GM21381 (cell line): ENCODE data around the gene CYP4V2.
"Not testable (repeated sequence)": the region's sequence is repeated elsewhere in the genome, so short reads cannot be mapped to it uniquely, and the experiment has no call there.

Experiments used
- ATAC-seq: cut with Tn5 transposase; IDR thresholded peaks from one replicate; pipeline ENCODE4 v1.9.1; 2021; ENCODE audit warnings: mild to moderate bottlenecking, moderate library complexity; ENCODE audit not compliant: unreplicated experiment

CYP4V2 gene

DNA sequence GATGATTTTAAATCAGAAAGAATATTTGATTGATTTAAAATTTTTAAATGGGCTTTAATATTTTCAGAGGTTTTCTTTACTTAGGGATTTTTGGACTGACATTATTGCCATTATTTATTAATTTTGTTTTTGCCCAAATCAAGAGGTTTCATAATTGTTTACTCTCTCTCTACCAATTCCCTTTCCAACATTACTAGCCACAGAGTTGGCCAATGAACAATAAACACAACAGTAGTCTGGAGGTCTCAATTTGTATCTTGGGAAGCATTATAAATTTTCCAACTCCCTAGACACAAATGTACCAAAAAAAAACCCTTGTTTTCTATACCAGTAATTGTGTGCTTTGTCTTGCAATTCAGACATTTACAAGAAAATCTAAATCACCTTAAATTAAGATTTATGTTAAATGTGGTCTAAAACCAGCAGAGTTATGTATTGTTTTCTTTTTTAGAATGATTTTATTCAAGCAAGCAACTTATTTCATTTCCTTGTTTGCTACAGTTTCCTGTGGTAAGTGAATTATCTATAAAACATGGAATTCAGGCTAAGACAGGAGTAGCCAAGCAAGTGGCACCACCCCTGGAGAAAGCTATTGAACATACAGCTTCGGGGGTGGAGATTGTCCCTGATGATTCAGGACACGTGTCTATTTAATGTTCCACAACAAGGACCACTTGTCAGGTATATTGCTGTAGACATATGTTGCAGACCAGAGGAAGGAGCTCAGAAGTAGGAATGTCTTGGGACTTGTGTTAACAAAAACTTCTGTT lies 36.6 kb downstream of the CYP4V2 start:
- ATAC-seq: no peak

DNA sequence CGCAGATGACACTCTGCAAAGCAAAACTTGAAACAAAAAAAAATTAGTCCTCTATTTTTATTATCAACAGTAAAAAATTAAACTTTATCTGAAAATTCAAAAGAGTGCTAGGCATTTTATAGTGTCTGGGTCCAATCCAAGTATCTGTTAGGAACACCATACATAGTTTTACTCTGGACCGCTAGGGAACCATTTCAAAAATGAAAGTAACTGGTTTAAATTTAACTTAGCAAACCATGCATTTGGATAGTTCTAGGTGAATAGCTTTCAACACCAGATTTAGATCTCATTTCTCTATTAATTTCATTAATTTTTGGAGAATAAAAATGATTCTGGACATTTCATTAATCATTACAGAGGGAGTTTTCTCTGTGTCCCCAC lies 37.1 kb downstream of the CYP4V2 start:
- ATAC-seq: no peak

GRCh38 chr4:186234367-186234766 lies 43.0 kb downstream of the CYP4V2 start:
- ATAC-seq: no peak

DNA sequence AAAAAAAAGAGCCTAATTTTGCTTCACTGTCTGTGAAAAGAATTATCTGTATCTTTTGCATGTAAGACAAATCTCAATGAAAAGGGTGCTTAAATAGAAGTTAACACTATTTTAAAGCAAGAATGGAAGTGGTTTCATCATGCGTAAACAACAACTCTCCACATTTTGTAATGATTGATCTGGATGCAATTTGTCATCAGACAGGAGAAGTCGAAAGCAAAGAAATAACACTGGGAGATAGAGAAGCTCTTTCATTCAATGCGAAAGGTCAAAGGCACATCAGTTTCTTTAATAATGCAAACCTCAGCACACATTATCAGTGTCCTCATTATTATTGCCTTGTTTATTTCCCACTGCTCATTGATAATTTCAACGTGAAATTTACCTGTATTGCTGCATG lies 44.8 kb downstream of the CYP4V2 start:
- ATAC-seq: no peak

GRCh38 chr4:186240452-186240847 lies 49.1 kb downstream of the CYP4V2 start:
- no peak for ATAC-seq

DNA sequence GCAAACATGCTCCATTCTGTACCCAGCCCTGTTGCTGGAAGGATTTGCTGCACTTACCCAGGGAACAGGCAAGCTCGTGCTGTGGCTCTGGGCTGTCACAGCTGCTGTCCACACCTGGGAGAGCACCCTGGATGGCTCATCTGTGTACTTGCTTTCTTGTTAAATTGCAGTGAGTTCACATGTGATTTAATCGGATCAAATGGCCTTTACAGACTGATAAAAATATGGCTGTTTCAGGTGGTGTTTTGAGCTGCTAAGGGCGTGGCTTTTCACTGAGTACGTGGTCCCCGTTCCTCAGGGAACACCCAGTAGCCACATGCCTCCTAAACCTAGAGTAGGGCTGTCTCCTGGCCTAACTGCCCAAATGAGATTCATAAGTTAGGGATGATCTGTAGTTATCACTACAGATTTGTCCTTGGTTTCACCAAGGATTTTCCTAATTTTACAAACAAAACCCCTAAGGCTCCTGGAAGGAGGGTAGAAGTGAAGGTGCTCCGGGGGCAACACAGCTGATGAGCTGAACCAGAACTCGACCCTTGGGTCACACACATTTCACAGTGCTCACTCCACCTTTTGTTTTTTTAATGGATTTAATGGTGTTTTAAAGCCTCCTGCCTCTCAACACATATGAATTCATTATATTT lies 49.6 kb downstream of the CYP4V2 start:
- no peak for ATAC-seq

- no peak for ATAC-seq
Observed at GRCh38 chr4:186241616-186242015, 50.2 kb downstream of the CYP4V2 start.

DNA sequence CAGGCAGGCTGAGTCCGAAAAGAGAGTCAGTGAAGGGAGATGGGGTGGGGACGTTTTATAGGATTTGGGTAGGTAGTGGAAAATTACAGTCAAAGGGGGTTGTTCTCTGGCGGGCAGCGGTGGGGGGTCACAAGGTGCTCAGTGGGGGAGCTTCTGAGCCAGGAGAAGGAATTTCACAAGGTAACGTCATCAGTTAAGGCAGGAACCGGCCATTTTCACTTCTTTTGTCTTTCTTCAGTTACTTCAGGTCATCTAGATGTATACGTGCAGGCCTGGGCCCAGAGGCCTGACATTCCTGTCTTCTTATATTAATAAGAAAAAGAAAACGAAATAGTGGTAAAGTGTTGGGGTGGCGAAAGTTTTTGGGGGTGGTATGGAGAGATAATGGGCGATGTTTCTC lies 50.7 kb downstream of the CYP4V2 start:
- not testable (repeated sequence) for ATAC-seq

DNA sequence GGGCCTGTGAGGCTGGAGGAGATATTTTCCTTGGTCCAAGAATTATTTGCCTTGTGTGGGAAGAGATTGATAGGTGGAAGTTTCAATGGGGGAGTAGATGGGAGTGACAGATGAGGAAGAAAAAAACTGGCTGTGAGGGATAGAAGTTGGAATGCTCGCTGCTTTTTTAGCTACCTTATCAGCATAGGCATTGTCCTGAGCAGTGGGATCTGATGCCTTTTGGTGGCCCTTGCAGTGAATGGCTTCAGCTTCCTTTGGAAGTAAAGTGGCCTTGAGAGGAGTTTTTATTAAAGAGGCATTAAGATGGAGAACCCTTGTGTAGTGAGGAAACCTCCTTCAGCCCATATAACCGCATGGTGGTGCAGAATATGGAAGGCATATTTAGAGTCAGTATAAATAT lies 52.0 kb downstream of the CYP4V2 start:
- ATAC-seq: no peak

- ATAC-seq: no peak
Observed at GRCh38 chr4:186244835-186245234, 53.5 kb downstream of the CYP4V2 start.

DNA sequence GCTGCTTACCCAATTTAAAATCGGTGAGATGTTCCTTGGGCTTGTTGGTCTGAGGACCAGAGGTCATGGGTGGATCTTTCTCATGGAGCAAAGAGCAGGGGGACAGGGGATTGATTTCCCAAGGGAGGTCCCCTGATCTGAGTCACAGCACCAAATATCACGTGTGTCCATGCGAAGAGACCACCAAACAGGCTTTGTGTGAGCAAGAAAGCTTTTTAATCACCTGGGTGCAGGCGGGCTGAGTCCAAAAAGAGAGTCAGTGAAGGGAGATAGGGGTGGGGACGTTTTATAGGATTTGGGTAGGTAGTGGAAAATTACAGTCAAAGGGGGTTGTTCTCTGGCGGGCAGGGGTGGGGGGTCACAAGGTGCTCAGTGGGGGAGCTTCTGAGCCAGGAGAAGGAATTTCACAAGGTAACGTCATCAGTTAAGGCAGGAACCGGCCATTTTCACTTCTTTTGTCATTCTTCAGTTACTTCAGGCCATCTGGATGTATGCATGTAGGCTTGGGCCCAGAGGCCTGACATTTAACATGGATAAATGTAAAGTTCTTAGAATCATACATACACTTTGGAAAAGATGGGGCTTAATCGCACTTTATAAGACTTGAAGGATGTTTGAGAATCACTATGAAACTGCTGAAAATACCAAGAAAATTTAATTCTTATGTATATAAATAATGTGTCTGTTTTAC lies 55.8 kb downstream of the CYP4V2 start:
- not testable (repeated sequence) for ATAC-seq

GRCh38 chr4:186248643-186249042 lies 57.3 kb downstream of the CYP4V2 start:
- no peak for ATAC-seq

DNA sequence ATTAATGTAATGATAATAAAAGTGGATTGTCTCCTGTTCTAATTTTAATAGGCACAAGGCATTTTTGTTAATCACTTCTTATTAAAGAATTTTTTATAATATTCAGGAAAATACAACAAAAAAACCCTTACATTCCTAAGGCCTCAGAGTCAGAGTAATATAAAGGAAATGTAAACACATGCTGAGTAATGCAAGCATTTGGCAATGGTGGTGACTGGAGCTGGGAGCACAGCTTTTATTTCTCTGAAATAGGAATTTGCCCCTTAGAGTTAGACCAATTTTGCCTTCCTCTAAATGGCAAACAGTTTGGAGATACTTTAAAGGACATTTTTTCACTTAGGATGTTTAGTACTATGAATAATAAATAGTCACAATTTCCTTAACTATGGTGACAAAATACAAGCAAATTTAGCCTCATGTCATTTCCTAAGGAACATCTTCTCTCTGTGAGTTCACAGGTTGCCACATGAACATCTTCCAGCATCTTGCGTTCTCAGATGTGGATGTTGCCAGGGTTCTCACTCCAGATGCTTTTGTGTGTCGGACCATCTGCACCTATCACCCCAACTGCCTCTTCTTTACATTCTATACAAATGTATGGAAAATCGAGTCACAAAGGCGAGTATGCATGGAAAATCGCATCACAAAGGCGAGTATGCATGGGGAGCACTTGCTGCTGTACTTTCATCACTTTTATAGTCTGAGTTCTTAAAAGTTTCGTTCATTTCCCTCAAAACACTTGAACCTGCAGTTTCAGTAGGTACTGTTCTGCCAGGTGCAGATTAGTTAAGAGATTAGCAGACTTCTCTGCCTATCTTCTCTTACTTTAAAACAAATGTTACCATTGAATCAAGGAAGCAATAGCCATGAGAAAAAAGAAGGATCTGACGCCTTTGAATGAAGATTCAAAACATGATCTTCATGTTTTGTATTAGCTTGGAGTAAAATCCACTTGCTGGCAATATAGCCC lies 58.7 kb downstream of the CYP4V2 start:
- ATAC-seq: no peak

DNA sequence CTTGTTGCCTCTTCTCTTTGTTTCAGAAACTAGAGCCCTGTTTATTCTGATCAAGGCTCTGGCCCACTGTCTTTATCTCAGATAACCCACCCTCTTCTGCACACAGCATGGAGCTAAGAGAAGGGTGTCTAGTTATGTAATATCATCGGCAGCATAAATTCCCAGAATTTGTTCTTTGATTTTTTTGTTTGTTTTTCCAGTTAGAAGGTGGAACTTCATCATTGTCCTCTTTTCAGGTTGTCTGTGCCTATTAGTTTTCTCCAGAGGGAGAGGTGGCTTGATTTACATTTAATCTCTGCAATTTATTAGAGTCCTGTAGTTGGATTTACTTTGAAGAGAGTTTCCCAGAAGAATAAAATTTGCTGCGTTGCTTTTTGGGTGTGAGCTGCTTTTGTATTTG lies 59.4 kb downstream of the CYP4V2 start:
- ATAC-seq: no peak

DNA sequence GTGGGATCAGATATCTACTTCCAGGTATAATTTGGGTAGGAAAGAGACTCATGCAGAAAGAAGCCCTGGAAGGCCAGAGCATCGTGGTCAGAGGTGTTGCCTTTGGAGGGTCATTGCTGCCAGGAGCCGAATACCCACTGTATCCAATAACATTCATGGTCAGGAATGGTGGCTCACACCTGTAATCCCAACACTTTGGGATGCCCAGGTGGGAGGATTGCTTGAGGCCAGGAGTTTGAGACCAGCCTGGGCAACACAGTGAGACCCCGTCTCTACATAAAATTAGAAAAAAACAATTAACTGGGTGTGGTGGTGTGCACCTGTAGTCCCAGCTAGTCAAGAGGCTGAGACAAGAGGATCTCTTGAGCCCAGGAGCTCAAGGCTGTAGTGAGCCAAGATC lies 63.8 kb downstream of the CYP4V2 start:
- no peak for ATAC-seq

- ATAC-seq: no peak
Observed at GRCh38 chr4:186258216-186258811, 66.9 kb downstream of the CYP4V2 start.

GRCh38 chr4:186260117-186260503 lies 68.7 kb downstream of the CYP4V2 start:
- no peak for ATAC-seq
